B cell (primary cell): ENCODE results near the gene TCF7. TPM values are rescaled to one million over a fixed set of nuclear protein-coding genes. Genes with fewer than 3 reads are reported as not detected.

Source experiments
- ATAC-seq: fragments of 200-7000 bp; cut with Tn5 transposase; one replicate; pipeline ENCODE4 v1.10.0; 2021; ENCODE audit warnings: low read depth, mild to moderate bottlenecking, moderate number of reproducible peaks, moderate library complexity
- CTCF ChIA-PET: fragments of 350-600 bp; sonication (Branson Sonifier 250); formaldehyde crosslinking; loops from one replicate; lab custom pipeline; 2021; ENCODE audit warnings: antibody characterized with exemption, inconsistent platforms; lab: Charles Lee
- POLR2A ChIA-PET: fragments of 350-600 bp; sonication (Branson Sonifier 250); formaldehyde crosslinking; loops from one replicate; lab custom pipeline; 2021; ENCODE audit warnings: antibody characterized with exemption; lab: Charles Lee
- DNase-seq: peaks from one replicate; pipeline ENCODE4 v3.0.0; 2013
- H2AFZ ChIP-seq: 2 replicates; pipeline ENCODE4 v1.6.1; 2012; ENCODE audit warnings: mild to moderate bottlenecking, low read depth, low read length; ENCODE audit not compliant: insufficient read depth, poor library complexity, severe bottlenecking
- H3K27ac ChIP-seq, 2 donors: 1 replicate in 1 of 2; 2 replicates in 1 of 2; pipeline ENCODE4 v1.5.1; 2012 to 2013; ENCODE audit warnings: low read length in 2 of 2, mild to moderate bottlenecking in 2 of 2, moderate library complexity in 1 of 2
- H3K27me3 ChIP-seq, 4 experiments: fragments of 200-600 bp in 1 of 4; sonication (generic) in 1 of 4; replicated peaks in 1 of 4; 1 replicate in 2 of 4; 2 replicates in 2 of 4; pipeline versions ENCODE4 v1.6.1 to v1.7.0; 2013 to 2016; ENCODE audit warnings: low read length in 3 of 4, mild to moderate bottlenecking in 2 of 4, mixed read lengths in 1 of 4, moderate library complexity in 1 of 4; ENCODE audit not compliant: insufficient read depth in 4 of 4, control insufficient read depth in 3 of 4; ENCODE audit errors: control extremely low read depth in 1 of 4
- H3K36me3 ChIP-seq, 2 experiments: replicated peaks in 1 of 2; 1 replicate in 1 of 2; 2 replicates in 1 of 2; pipeline versions ENCODE4 v1.6.1 to v1.7.1; 2013; ENCODE audit warnings: low read length in 1 of 2; ENCODE audit not compliant: insufficient read depth in 2 of 2, control insufficient read depth in 1 of 2; ENCODE audit errors: control extremely low read depth in 1 of 2, extremely low read depth in 1 of 2
- H3K4me1 ChIP-seq, 2 donors: fragments of 200-600 bp in 1 of 2; sonication (generic) in 1 of 2; 1 replicate in 1 of 2; 2 replicates in 1 of 2; pipeline versions ENCODE4 v1.5.1 to v1.6.1; 2013 to 2017; ENCODE audit warnings: low read length in 2 of 2; ENCODE audit not compliant: control insufficient read depth in 2 of 2, insufficient read depth in 2 of 2
- H3K4me2 ChIP-seq: replicated peaks from 2 replicates; pipeline ENCODE3; 2012; ENCODE audit warnings: mild to moderate bottlenecking, low read depth, low read length; ENCODE audit not compliant: poor library complexity, severe bottlenecking
- H3K4me3 ChIP-seq, 5 experiments: fragments of 200-600 bp in 1 of 5; sonication (generic) in 1 of 5; 1 replicate in 3 of 5; 2 replicates in 2 of 5; pipeline versions ENCODE4 v1.5.1 to v1.7.0; 2011 to 2016; ENCODE audit warnings: low read length in 4 of 5, mild to moderate bottlenecking in 4 of 5, low read depth in 2 of 5, control low read depth in 1 of 5, moderate library complexity in 1 of 5; ENCODE audit not compliant: insufficient read depth in 1 of 5; ENCODE audit errors: control extremely low read depth in 1 of 5, extremely low read depth in 1 of 5
- H3K79me2 ChIP-seq: fragments of 200-600 bp; sonication (generic); one replicate; pipeline ENCODE4 v1.6.0; 2016; ENCODE audit warnings: low read length; ENCODE audit not compliant: control insufficient read depth, insufficient read depth
- H3K9ac ChIP-seq: fragments of 200-600 bp; sonication (generic); 2 replicates; pipeline ENCODE4 v1.6.1; 2017; ENCODE audit warnings: mild to moderate bottlenecking, low read length, moderate library complexity
- H3K9me3 ChIP-seq, 3 donors: one replicate each; pipeline versions ENCODE4 v1.6.1 to v1.7.1; 2013; ENCODE audit warnings: low read length in 2 of 3; ENCODE audit not compliant: control insufficient read depth in 2 of 3, insufficient read depth in 1 of 3; ENCODE audit errors: control extremely low read depth in 1 of 3
- H4K20me1 ChIP-seq: 2 replicates; pipeline ENCODE4 v1.6.0; 2012; ENCODE audit warnings: mild to moderate bottlenecking, low read length; ENCODE audit not compliant: insufficient read depth, control insufficient read depth, poor library complexity, severe bottlenecking
- H3K27ac Mint-ChIP-seq: one replicate; pipeline ENCODE4 v1.8.0; 2021; ENCODE audit warnings: mixed read lengths
- H3K27me3 Mint-ChIP-seq: one replicate; pipeline ENCODE4 v1.8.0; 2021; ENCODE audit warnings: mixed read lengths
- H3K4me1 Mint-ChIP-seq: one replicate; pipeline ENCODE4 v1.8.0; 2021; ENCODE audit warnings: mixed read lengths
- H3K4me3 Mint-ChIP-seq: one replicate; pipeline ENCODE4 v1.8.0; 2021; ENCODE audit warnings: mixed read lengths
- H3K9me3 Mint-ChIP-seq: one replicate; pipeline ENCODE4 v1.8.0; 2022; ENCODE audit warnings: mixed read lengths; ENCODE audit not compliant: insufficient read depth
- EZH2 ChIP-seq: IDR thresholded peaks from 2 replicates; pipeline ENCODE4 v1.6.1; 2012; ENCODE audit warnings: borderline replicate concordance, low read depth, mild to moderate bottlenecking, moderate library complexity, low read length; ENCODE audit not compliant: insufficient read depth, poor library complexity, severe bottlenecking
- WGBS: methylation state at CpG from one replicate; pipeline ENCODE4 v1.1.5; 2013; ENCODE audit warnings: missing lambda C conversion rate; ENCODE audit not compliant: insufficient coverage; 5-methylcytosine and 5-hydroxymethylcytosine counted together
- intact Hi-C: fragments of 100-400 bp; cut with micrococcal nuclease; formaldehyde crosslinking; loops from one replicate; pipeline ENCODE4 v1.10.0; 2022
- polyA plus RNA-seq: library from polyadenylated mRNA; depleted of rRNA; stranded (reverse); fragments of >200 nt; gene quantifications from 2 replicates; pipeline ENCODE4 v1.2.3, GENCODE V29; 2012
- total RNA-seq, 2 donors: library from RNA; stranded (reverse); fragments of 120-200 nt in 1 of 2; gene quantifications; 1 replicate in 1 of 2; 2 replicates in 1 of 2; pipeline versions ENCODE4 v1.2.3 to v1.2.4, GENCODE V29; 2013 to 2022
- TF ChIP-seq, protein P1 (sequence below): fragments of 200-600 bp; IDR thresholded peaks from one replicate; pipeline ENCODE4 v1.8.0; 2022; ENCODE audit warnings: antibody characterized with exemption, mild to moderate bottlenecking

The TCF7 gene
- total and polyA plus RNA-seq, 2 donors (not counting 1 experiment from before 2014, with no cell fraction given), result 26.8 to 61.1 TPM

DNA sequence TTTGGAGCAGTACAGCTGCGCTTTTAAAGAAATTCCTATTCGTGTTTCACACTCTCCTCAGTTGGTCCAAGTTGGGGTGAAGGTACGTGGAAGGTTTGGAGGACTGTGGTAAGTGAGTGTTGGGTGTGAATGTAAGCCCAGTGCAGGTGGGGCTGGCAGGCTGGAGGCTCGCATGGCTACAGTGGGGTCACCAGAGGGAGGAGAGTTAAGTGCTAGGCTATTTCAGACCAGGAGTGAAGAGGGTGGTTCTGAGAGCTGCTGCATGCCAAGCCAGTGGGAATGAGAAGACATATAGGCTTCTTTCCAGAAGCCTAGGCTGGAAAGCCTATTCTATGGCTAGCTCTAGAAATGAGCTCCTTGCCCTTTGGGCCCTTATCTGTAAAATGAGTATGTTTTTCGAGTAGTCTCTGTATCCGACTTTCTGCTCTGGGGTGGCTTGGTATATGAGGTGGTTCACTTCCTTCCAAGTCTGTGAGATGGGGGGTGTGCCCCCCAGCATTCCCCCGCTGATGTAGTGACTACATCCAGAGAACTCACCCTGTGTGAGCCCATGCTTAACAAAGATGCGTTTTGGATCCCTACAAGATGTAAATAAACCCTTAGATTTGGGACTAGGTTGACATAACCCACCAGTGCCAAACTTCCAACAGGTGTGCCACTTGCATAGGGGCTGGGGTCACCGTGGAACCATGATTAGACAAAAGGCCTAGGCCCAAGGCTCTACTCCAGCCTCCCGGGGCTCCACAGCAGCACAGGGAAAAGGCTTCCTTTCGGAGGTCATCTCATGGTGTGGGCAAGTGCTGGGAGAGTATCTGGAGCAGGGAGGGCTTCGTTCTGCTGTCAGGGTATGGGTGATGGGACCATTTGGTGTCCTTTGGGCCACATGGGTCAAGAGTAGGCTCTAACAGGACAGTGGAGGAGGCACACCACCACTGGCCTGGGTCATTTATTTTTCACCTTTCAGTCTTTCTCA is 2.6 kb downstream of the TCF7 start:
- Histone ChIP-seq H3K4me1 (peaks cover 18 to 38% of the 10 kb centered on the region in 2 donors), H3K36me3 (no peaks in the 10 kb centered on the region), H3K4me2 (peak overlapping the region; percentile 8), H3K79me2 (no peaks in the 10 kb centered on the region), H3K4me3 (no peak overlapping the region), H3K9ac (no peak overlapping the region), H4K20me1 (no peaks in the 10 kb centered on the region), H3K27me3 (peaks cover 0 to 29% (median 14%) of the 10 kb centered on the region in 4 experiments), H2AFZ (no peak overlapping the region), H3K27ac (no peak overlapping the region), H3K9me3 (peaks cover 0 to 10% (median 0%) of the 10 kb centered on the region in 3 donors)
- POLR2A ChIA-PET, result no interaction called here
- CTCF ChIA-PET, result interaction anchor here (4.2 to 4.5 kb wide), 2 partner anchors 24 to 77 kb away, joined by 14 to 24 read pairs; no protein-coding TSS in a partner anchor
- intact Hi-C loops, result no loop called here
- Mint-ChIP-seq H3K4me1 (peaks cover 35% of the 10 kb centered on the region), H3K9me3 (no peaks in the 10 kb centered on the region), H3K27ac (peak overlapping the region; percentile 57), H3K4me3 (peak overlapping the region; percentile 75), H3K27me3 (peaks cover 5% of the 10 kb centered on the region)
- DNase-seq, result no peak
- TF ChIP-seq EZH2, result no peak
- TF ChIP-seq, protein P1, sequence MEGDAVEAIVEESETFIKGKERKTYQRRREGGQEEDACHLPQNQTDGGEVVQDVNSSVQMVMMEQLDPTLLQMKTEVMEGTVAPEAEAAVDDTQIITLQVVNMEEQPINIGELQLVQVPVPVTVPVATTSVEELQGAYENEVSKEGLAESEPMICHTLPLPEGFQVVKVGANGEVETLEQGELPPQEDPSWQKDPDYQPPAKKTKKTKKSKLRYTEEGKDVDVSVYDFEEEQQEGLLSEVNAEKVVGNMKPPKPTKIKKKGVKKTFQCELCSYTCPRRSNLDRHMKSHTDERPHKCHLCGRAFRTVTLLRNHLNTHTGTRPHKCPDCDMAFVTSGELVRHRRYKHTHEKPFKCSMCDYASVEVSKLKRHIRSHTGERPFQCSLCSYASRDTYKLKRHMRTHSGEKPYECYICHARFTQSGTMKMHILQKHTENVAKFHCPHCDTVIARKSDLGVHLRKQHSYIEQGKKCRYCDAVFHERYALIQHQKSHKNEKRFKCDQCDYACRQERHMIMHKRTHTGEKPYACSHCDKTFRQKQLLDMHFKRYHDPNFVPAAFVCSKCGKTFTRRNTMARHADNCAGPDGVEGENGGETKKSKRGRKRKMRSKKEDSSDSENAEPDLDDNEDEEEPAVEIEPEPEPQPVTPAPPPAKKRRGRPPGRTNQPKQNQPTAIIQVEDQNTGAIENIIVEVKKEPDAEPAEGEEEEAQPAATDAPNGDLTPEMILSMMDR, result no peak
- no peak for ATAC-seq
- WGBS, result over 99% methylated on average over 11 of the region's 12 CpGs
